GM12873 (cell line): ENCODE data around the gene RXFP4.

Source experiments
- CTCF ChIP-seq: IDR thresholded peaks from 2 replicates; pipeline ENCODE4 v1.5.1; 2012; ENCODE audit warnings: low read depth, mild to moderate bottlenecking, moderate library complexity, low read length, control low read depth; ENCODE audit not compliant: insufficient read depth; ENCODE audit errors: missing control alignments

Gene RXFP4

GRCh38 chr1:155974208-155975115 is 33.0 kb downstream of the RXFP4 start:
- no peak for TF ChIP-seq CTCF

- no peak for TF ChIP-seq CTCF
Measured at GRCh38 chr1:155975375-155976061, 34.1 kb downstream of the RXFP4 start.

- TF ChIP-seq CTCF = no peak
Measured at GRCh38 chr1:155976062-155976912, 34.8 kb downstream of the RXFP4 start.

GRCh38 chr1:155976913-155977689 is 35.7 kb downstream of the RXFP4 start:
- TF ChIP-seq CTCF = no peak

- no peak for TF ChIP-seq CTCF
Measured at GRCh38 chr1:155977690-155978324, 36.4 kb downstream of the RXFP4 start.

- TF ChIP-seq CTCF = peak; percentile 44
Measured at GRCh38 chr1:155978325-155978972, 37.0 kb downstream of the RXFP4 start, which contains the start of gene ARHGEF2. ARHGEF2 (minus strand) TSS chr1:155978547; CDS start chr1:155978427, 120 bp downstream.
